ENCODE results near the gene ADAMTS2.

ADAMTS2 gene

GRCh38 chr5:179263391-179264052 lies 81.7 kb downstream of the ADAMTS2 start:
- DNase-seq, result no peak

GRCh38 chr5:179262126-179262920 lies 82.9 kb downstream of the ADAMTS2 start:
- DNase-seq, result no peak

GRCh38 chr5:179261301-179262125 lies 83.7 kb downstream of the ADAMTS2 start:
- no peak for DNase-seq

GRCh38 chr5:179260324-179261070 lies 84.8 kb downstream of the ADAMTS2 start:
- no peak for DNase-seq

- DNase-seq, result no peak
These were observed 85.4 kb downstream of the ADAMTS2 start for GRCh38 chr5:179259731-179260323.

GRCh38 chr5:179258922-179259730 lies 86.1 kb downstream of the ADAMTS2 start:
- no peak for DNase-seq

- no peak for DNase-seq
These were observed 87.0 kb downstream of the ADAMTS2 start for GRCh38 chr5:179258001-179258921.

- DNase-seq, result no peak
These were observed 88.0 kb downstream of the ADAMTS2 start for GRCh38 chr5:179257176-179257682.

GRCh38 chr5:179256328-179257175 lies 88.7 kb downstream of the ADAMTS2 start:
- DNase-seq, result no peak

GRCh38 chr5:179255527-179256327 lies 89.5 kb downstream of the ADAMTS2 start:
- DNase-seq, result no peak

GRCh38 chr5:179254638-179255271 lies 90.5 kb downstream of the ADAMTS2 start:
- DNase-seq, result no peak

- DNase-seq, result no peak
These were observed 91.5 kb downstream of the ADAMTS2 start for GRCh38 chr5:179253730-179254129.

- no peak for DNase-seq
These were observed 93.8 kb downstream of the ADAMTS2 start for GRCh38 chr5:179251276-179251969.

GRCh38 chr5:179250561-179251225 lies 94.6 kb downstream of the ADAMTS2 start:
- DNase-seq, result no peak

- no peak for DNase-seq
These were observed 99.0 kb downstream of the ADAMTS2 start for GRCh38 chr5:179246227-179246626.

- DNase-seq, result no peak
These were observed 100.2 kb downstream of the ADAMTS2 start for GRCh38 chr5:179245031-179245430.

GRCh38 chr5:179244044-179244443 lies 101.2 kb downstream of the ADAMTS2 start:
- no peak for DNase-seq
